Activated CD4-positive, alpha-beta T cell treated with anti-CD3 and anti-CD28 coated beads for 36 hours (primary cell): ENCODE data around the gene SPATA2. TPM values are rescaled to one million over a fixed set of nuclear protein-coding genes. Genes with fewer than 3 reads are reported as not detected.

Experiments used
- ATAC-seq: fragments of 200-7000 bp; cut with Tn5 transposase; one replicate; pipeline ENCODE4 v1.10.0; 2021; ENCODE audit warnings: mild to moderate bottlenecking, moderate library complexity
- CTCF ChIA-PET: fragments of 350-600 bp; sonication (Branson Sonifier 250); formaldehyde crosslinking; loops from one replicate; lab custom pipeline; 2021; ENCODE audit warnings: antibody characterized with exemption; lab: Charles Lee
- POLR2A ChIA-PET: fragments of 350-600 bp; sonication (Branson Sonifier 250); formaldehyde crosslinking; loops from one replicate; lab custom pipeline; 2021; ENCODE audit warnings: antibody characterized with exemption, inconsistent platforms; lab: Charles Lee
- DNase-seq: peaks from one replicate; pipeline ENCODE4 v3.0.0-alpha.2; 2020
- H3K27ac Mint-ChIP-seq: one replicate; pipeline ENCODE4 v1.8.0; 2021; ENCODE audit warnings: mixed read lengths
- H3K27me3 Mint-ChIP-seq: one replicate; pipeline ENCODE4 v1.8.0; 2021; ENCODE audit warnings: mixed read lengths
- H3K36me3 Mint-ChIP-seq: one replicate; pipeline ENCODE4 v1.8.0; 2021; ENCODE audit warnings: low read depth, mixed read lengths
- H3K4me1 Mint-ChIP-seq: one replicate; pipeline ENCODE4 v1.8.0; 2021; ENCODE audit warnings: mixed read lengths
- H3K4me3 Mint-ChIP-seq: one replicate; pipeline ENCODE4 v1.8.0; 2021; ENCODE audit warnings: mild to moderate bottlenecking, moderate library complexity, mixed read lengths
- H3K9me3 Mint-ChIP-seq: one replicate; pipeline ENCODE4 v1.8.0; 2021; ENCODE audit warnings: low read depth, mixed read lengths
- intact Hi-C, 2 experiments: fragments of 100-400 bp; cut with DNase I in 1 of 2; cut with micrococcal nuclease in 1 of 2; formaldehyde crosslinking; loops; one replicate each; pipeline versions ENCODE4 v1.14.2 to v1.15.1; 2022 to 2024; cut with DNase I, micrococcal nuclease
- total RNA-seq, 2 experiments: library from RNA; stranded (reverse); gene quantifications; one replicate each; pipeline ENCODE4 v1.2.3, GENCODE V29; 2021

Gene SPATA2
- total RNA-seq, 2 experiments from 2014 or later = 8.7 to 10.1 TPM

DNA sequence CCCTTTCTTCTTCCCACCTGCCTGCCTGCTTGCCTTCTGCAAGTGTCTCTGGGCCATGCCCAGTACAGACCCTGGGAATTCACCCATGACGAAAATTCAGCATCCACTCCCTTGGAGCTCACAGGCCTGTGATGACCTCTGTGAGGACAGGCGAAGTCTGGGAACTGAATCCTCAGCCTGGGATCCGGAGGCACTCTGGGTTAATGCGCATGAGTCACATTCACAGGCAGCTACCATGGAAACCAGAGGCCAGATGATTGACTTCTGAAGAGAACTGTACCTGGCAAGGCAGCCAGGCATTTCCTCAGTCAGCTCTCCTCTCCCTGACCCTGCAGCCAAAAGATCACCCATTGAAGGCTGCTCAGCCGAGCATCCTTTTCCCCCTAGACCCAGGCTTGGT, 61.7 kb downstream of the SPATA2 start:
- Mint-ChIP-seq H3K4me3 (no peak overlapping the region), H3K27ac (no peak overlapping the region)
- intact Hi-C loops = no loop called here

More for the DNA sequence above, 61.7 kb downstream of the SPATA2 start:
- ATAC-seq = no peak
- Mint-ChIP-seq H3K9me3 (no peaks in the 10 kb centered on the region), H3K4me1 (peaks cover 7% of the 10 kb centered on the region), H3K27me3 (no peaks in the 10 kb centered on the region), H3K36me3 (peaks cover 37% of the 10 kb centered on the region)
- ChIA-PET POLR2A (no interaction called here), CTCF (interaction anchor here (0.7 kb wide), 1 partner anchor 270 kb away, joined by 3 read pairs; no protein-coding TSS in a partner anchor)
- DNase-seq = no peak

Other genes with a start within 250 kb of the SPATA2 start
- gene B4GALT5, start 201.7 kb downstream of the SPATA2 start, total RNA-seq = 10 to 100 TPM; 18.6 to 19.6 TPM
- gene SLC9A8, start 102.7 kb downstream of the SPATA2 start, total RNA-seq = 10 to 100 TPM; 12.6 to 16.7 TPM
- 10 to 100 TPM; 47.5 to 66.6 TPM for gene RNF114, start 20.9 kb upstream of the SPATA2 start, total RNA-seq
- under 1 TPM; 0.25 to 0.34 TPM for gene SNAI1, start 67.5 kb upstream of the SPATA2 start, total RNA-seq
- gene UBE2V1, start 197.6 kb upstream of the SPATA2 start, total RNA-seq = 100 to 1,000 TPM; 177 to 265 TPM
- gene PEDS1, start 238.2 kb upstream of the SPATA2 start, total RNA-seq = 10 to 100 TPM; 13.2 to 16.8 TPM